Measurements from ENCODE around the gene TRIM75.

GRCh38 chr4:165010487-165010886, 43.2 kb upstream of the TRIM75 start:
- TF ChIP-seq CTCF (IDR thresholded peaks at IDR 0.05): no peak
- no peak for TF ChIP-seq POLR2A (IDR thresholded peaks at IDR 0.05)

All from body of pancreas (tissue), 4 donors.